Ammon's horn (tissue), 1 donor: Measurements from ENCODE around the gene CCDC138.

Experiments
- DNase-seq: peaks from one replicate; pipeline ENCODE4 v3.0.0-alpha.2; 2016; ENCODE audit warnings: low spot score

Gene CCDC138

GRCh38 chr2:108829578-108830310 lies 43.2 kb downstream of the CCDC138 start:
- no peak for DNase-seq

GRCh38 chr2:108833219-108833618 lies 46.6 kb downstream of the CCDC138 start:
- DNase-seq = no peak

GRCh38 chr2:108834620-108835019 lies 48.0 kb downstream of the CCDC138 start:
- DNase-seq = no peak

- no peak for DNase-seq
Observed at GRCh38 chr2:108835040-108835439, 48.5 kb downstream of the CCDC138 start.

- DNase-seq = no peak
Observed at GRCh38 chr2:108837198-108837597, 50.6 kb downstream of the CCDC138 start.

GRCh38 chr2:108841506-108841905 lies 54.9 kb downstream of the CCDC138 start:
- DNase-seq = no peak

- no peak for DNase-seq
Observed at GRCh38 chr2:108845923-108846322, 59.4 kb downstream of the CCDC138 start.

GRCh38 chr2:108847000-108847399 lies 60.4 kb downstream of the CCDC138 start:
- DNase-seq = no peak

- no peak for DNase-seq
Observed at GRCh38 chr2:108852375-108852774, 65.8 kb downstream of the CCDC138 start.

- DNase-seq = no peak
Observed at GRCh38 chr2:108853421-108853820, 66.8 kb downstream of the CCDC138 start.

- no peak for DNase-seq
Observed at GRCh38 chr2:108854484-108854883, 67.9 kb downstream of the CCDC138 start.

GRCh38 chr2:108855194-108855593 lies 68.6 kb downstream of the CCDC138 start:
- DNase-seq = peak; percentile 10

GRCh38 chr2:108858894-108859293 lies 72.3 kb downstream of the CCDC138 start:
- no peak for DNase-seq

GRCh38 chr2:108866041-108866440 lies 79.5 kb downstream of the CCDC138 start:
- DNase-seq = no peak

GRCh38 chr2:108868911-108869310 lies 82.3 kb downstream of the CCDC138 start:
- no peak for DNase-seq

GRCh38 chr2:108869542-108869941 lies 83.0 kb downstream of the CCDC138 start:
- DNase-seq = no peak

GRCh38 chr2:108870069-108870644 lies 83.6 kb downstream of the CCDC138 start:
- no peak for DNase-seq

GRCh38 chr2:108877506-108877905 lies 90.9 kb downstream of the CCDC138 start:
- DNase-seq = no peak

GRCh38 chr2:108878276-108878675 lies 91.7 kb downstream of the CCDC138 start:
- no peak for DNase-seq

GRCh38 chr2:108884619-108885018 lies 98.0 kb downstream of the CCDC138 start:
- no peak for DNase-seq

GRCh38 chr2:108889907-108890306 lies 103.3 kb downstream of the CCDC138 start:
- DNase-seq = no peak

- no peak for DNase-seq
Observed at GRCh38 chr2:108893277-108893676, 106.7 kb downstream of the CCDC138 start.

GRCh38 chr2:108894766-108895165 lies 108.2 kb downstream of the CCDC138 start:
- no peak for DNase-seq

GRCh38 chr2:108895188-108895587 lies 108.6 kb downstream of the CCDC138 start:
- no peak for DNase-seq
